ENCODE measurements around the gene AOAH.

DNA sequence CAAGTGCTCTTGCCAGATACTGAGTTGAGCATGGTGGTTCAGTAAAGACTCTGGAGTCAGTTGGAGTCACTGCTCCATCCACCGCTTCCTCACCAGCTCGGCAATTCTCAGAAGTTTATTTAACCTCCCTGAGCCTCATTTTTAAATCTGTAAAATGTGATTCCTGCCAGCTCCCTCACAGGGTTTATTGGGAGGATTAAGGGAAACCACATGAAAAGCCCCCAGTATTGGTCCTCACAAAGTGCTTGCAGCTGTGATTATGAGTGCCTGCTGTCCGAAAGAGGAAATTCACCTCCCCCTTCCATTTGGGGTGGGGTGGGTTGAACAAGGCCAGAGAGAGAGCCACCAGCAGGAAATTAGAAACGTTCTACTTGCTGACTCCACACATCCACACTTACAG, 99.0 kb downstream of the AOAH start:
- TF ChIP-seq EZH2 (IDR thresholded peaks at IDR 0.05; ENCODE audit: borderline replicate concordance, low read depth, low read length, severe bottlenecking) (no peak), CTCF (IDR thresholded peaks at IDR 0.05; ENCODE audit: borderline replicate concordance, extremely low read depth, low read length, poor library complexity, severe bottlenecking) (no peak)

Data from DND-41 (cell line).